Keratinocyte (primary cell): Measurements from ENCODE around the gene CCDC24. TPM values are rescaled to one million over a fixed set of nuclear protein-coding genes. Genes with fewer than 3 reads are reported as not detected.

Experiments used
- DNase-seq: peaks from one replicate; pipeline ENCODE4 v3.0.0-alpha.2; 2011; ENCODE audit warnings: low read depth, missing footprints, low spot score
- FAIRE-seq: peaks from 2 replicates; lab custom pipeline; 2011; peaks lifted over from hg19 to GRCh38; lab: Jason Lieb, UNC
- H2AFZ ChIP-seq: 2 replicates; pipeline ENCODE4 v1.6.0; 2012; ENCODE audit warnings: low read length, control low read depth, inconsistent platforms; ENCODE audit not compliant: control insufficient read depth
- H3K27ac ChIP-seq: 2 replicates; pipeline ENCODE4 v1.5.1; 2011; ENCODE audit warnings: low read length; ENCODE audit not compliant: control insufficient read depth, insufficient read depth
- H3K27me3 ChIP-seq: 3 replicates; pipeline ENCODE4 v1.6.0; 2011; ENCODE audit warnings: low read length; ENCODE audit not compliant: control insufficient read depth, insufficient read depth; ENCODE audit errors: extremely low read depth
- H3K36me3 ChIP-seq, 2 experiments: 2 replicates in 1 of 2; 3 replicates in 1 of 2; pipeline ENCODE4 v1.5.1; 2011; ENCODE audit warnings: low read length in 2 of 2, mild to moderate bottlenecking in 1 of 2; ENCODE audit not compliant: control insufficient read depth in 2 of 2, insufficient read depth in 2 of 2; ENCODE audit errors: extremely low read depth in 1 of 2
- H3K4me1 ChIP-seq: 3 replicates; pipeline ENCODE4 v1.5.1; 2011; ENCODE audit warnings: low read length; ENCODE audit not compliant: control insufficient read depth, insufficient read depth; ENCODE audit errors: extremely low read depth
- H3K4me2 ChIP-seq: 3 replicates; pipeline ENCODE4 v1.6.0; 2011; ENCODE audit warnings: low read depth, low read length; ENCODE audit not compliant: control insufficient read depth, insufficient read depth; ENCODE audit errors: extremely low read depth
- H3K4me3 ChIP-seq, 3 experiments: fragments of 200-600 bp in 1 of 3; sonication (generic) in 1 of 3; 2 replicates in 2 of 3; 3 replicates in 1 of 3; pipeline ENCODE4 v1.5.1; 2011 to 2016; ENCODE audit warnings: low read length in 3 of 3, mild to moderate bottlenecking in 3 of 3, control low read depth in 2 of 3, inconsistent platforms in 1 of 3, low read depth in 1 of 3, mixed read lengths in 1 of 3, mixed run types in 1 of 3, moderate library complexity in 1 of 3; ENCODE audit not compliant: control insufficient read depth in 2 of 3, insufficient read depth in 2 of 3; ENCODE audit errors: extremely low read depth in 1 of 3
- H3K79me2 ChIP-seq: 2 replicates; pipeline ENCODE4 v1.6.0; 2012; ENCODE audit warnings: low read length; ENCODE audit not compliant: control insufficient read depth, insufficient read depth
- H3K9ac ChIP-seq: 3 replicates; pipeline ENCODE4 v1.6.0; 2011; ENCODE audit warnings: low read length; ENCODE audit not compliant: control insufficient read depth, insufficient read depth; ENCODE audit errors: extremely low read depth
- H3K9me1 ChIP-seq: 3 replicates; pipeline ENCODE4 v1.6.0; 2011; ENCODE audit warnings: low read length; ENCODE audit not compliant: control insufficient read depth, insufficient read depth; ENCODE audit errors: extremely low read depth
- H3K9me3 ChIP-seq: 2 replicates; pipeline ENCODE4 v1.5.1; 2012; ENCODE audit warnings: low read depth, low read length; ENCODE audit not compliant: control insufficient read depth
- H4K20me1 ChIP-seq: 3 replicates; pipeline ENCODE4 v1.6.0; 2011; ENCODE audit warnings: low read length; ENCODE audit not compliant: control insufficient read depth, insufficient read depth; ENCODE audit errors: extremely low read depth
- EZH2 ChIP-seq: IDR thresholded peaks from one replicate; pipeline ENCODE4 v1.6.1; 2012; ENCODE audit warnings: inconsistent platforms, mild to moderate bottlenecking, low read length, moderate library complexity
- dilution Hi-C: fragments of 300-500 bp; cut with MboI; formaldehyde crosslinking; loops from one replicate; pipeline ENCODE4 v1.7.0; 2020; ENCODE audit warnings: low sequenced_read_pairs; ENCODE audit not compliant: extremely low pct_ligation_motif_present
- polyA plus RNA-seq, 5 experiments: library from polyadenylated mRNA; depleted of rRNA in 3 of 5; stranded (reverse) in 3 of 5; stranded (forward) in 1 of 5; unstranded in 1 of 5; fragments of >200 nt; gene quantifications; 1 replicate in 1 of 5; 2 replicates in 3 of 5; 3 replicates in 1 of 5; pipeline versions ENCODE4 v1.2.1 to v1.2.3, GENCODE V29; 2011 to 2012; ENCODE audit warnings: missing spikeins in 2 of 5, low read depth in 1 of 5, low replicate concordance in 1 of 5
- TF ChIP-seq, protein P1 (sequence below), 3 experiments: IDR thresholded peaks in 1 of 3; conservative IDR thresholded peaks in 1 of 3; optimal IDR thresholded peaks in 1 of 3; 2 replicates in 2 of 3; 3 replicates in 1 of 3; pipeline versions ENCODE3 to v1.5.1; 2011; ENCODE audit warnings: low read length in 3 of 3, mild to moderate bottlenecking in 3 of 3, moderate library complexity in 2 of 3, control low read depth in 1 of 3, inconsistent platforms in 1 of 3; ENCODE audit not compliant: insufficient read depth in 2 of 3; ENCODE audit errors: extremely low read depth in 1 of 3

CCDC24 gene
- polyA plus RNA-seq, 1 donor (not counting 4 experiments of a cell fraction or from before 2014, with no cell fraction given), result 5.2 TPM

DNA sequence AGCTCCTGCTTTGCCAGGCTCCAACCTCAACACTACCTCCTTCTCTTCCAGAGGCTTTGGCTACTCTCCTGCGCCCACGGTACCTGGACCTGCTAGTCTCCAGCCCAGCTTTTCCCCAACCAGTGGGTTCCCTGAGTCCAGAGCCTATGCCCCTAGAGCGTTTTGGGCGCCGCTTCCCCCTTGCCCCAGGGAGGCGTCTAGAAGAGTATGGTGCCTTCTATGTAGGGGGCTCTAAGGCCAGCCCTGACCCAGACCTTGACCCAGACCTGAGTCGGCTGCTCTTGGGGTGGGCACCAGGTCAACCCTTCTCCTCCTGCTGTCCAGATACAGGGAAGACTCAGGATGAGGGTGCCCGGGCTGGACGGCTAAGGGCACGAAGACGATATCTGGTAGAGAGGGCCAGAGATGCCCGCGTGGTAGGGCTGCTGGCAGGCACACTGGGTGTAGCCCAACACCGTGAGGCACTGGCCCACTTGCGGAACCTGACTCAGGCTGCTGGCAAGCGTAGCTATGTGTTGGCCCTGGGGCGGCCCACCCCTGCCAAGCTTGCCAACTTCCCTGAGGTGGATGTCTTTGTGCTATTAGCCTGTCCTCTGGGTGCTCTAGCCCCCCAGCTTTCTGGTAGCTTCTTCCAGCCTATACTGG lies 19.9 kb upstream of the CCDC24 start:
- dilution Hi-C loops, result no loop called here
- H3K27ac ChIP-seq, result peak overlapping the region; percentile 3
- H3K4me2 ChIP-seq, result peak overlapping the region; percentile 85
- no peak overlapping the region for H2AFZ ChIP-seq
- peaks cover 26% of the 10 kb centered on the region for H3K4me1 ChIP-seq
- no peak for TF ChIP-seq EZH2
- TF ChIP-seq, protein P1, sequence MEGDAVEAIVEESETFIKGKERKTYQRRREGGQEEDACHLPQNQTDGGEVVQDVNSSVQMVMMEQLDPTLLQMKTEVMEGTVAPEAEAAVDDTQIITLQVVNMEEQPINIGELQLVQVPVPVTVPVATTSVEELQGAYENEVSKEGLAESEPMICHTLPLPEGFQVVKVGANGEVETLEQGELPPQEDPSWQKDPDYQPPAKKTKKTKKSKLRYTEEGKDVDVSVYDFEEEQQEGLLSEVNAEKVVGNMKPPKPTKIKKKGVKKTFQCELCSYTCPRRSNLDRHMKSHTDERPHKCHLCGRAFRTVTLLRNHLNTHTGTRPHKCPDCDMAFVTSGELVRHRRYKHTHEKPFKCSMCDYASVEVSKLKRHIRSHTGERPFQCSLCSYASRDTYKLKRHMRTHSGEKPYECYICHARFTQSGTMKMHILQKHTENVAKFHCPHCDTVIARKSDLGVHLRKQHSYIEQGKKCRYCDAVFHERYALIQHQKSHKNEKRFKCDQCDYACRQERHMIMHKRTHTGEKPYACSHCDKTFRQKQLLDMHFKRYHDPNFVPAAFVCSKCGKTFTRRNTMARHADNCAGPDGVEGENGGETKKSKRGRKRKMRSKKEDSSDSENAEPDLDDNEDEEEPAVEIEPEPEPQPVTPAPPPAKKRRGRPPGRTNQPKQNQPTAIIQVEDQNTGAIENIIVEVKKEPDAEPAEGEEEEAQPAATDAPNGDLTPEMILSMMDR (optimal IDR thresholded peaks at IDR 0.05 in 1 of 3, IDR thresholded peaks at IDR 0.05 in 1 of 3, conservative IDR thresholded peaks at IDR 0.05 in 1 of 3; ENCODE audit: extremely low read depth in 1 of 3, insufficient read depth in 2 of 3, low read length in 3 of 3), result no peak
- peaks cover 34% of the 10 kb centered on the region for H3K79me2 ChIP-seq
- DNase-seq (no peak), FAIRE-seq (no peak)
- no peaks in the 10 kb centered on the region for H3K9me3 ChIP-seq
- H3K9ac ChIP-seq, result no peak overlapping the region
- H3K4me3 ChIP-seq, result no peak overlapping the region
- no peaks in the 10 kb centered on the region for H3K27me3 ChIP-seq
- no peaks in the 10 kb centered on the region for H4K20me1 ChIP-seq
- peaks cover 22 to 32% of the 10 kb centered on the region in 2 experiments for H3K36me3 ChIP-seq
- peaks cover 5% of the 10 kb centered on the region for H3K9me1 ChIP-seq

DNA sequence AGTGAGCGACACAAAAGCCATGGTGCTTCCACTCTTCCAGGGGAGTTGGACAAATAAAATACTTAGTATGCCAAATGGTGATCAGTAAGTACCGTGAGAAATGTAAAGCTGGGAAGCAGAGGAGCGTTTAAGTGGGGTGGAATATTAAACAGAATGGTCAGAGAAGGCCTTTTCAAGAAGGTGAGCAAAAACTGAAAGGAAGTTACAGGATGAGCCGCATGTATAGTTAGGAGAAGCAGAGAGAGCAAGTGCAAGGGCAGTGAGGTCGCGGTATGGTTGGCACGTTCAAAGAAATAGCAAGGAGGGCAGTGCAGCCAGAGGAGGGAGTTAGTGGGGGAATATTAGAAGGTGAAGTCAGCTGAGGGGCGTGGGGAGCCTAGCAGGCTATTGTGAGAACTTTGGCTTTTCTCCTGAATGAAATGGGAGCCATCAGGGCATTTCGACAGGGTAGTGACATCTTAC lies 17.4 kb upstream of the CCDC24 start:
- FAIRE-seq (no peak), DNase-seq (no peak)
- no peaks in the 10 kb centered on the region for H3K9me3 ChIP-seq
- dilution Hi-C loops, result no loop called here
- peak overlapping the region; percentile 74 for H3K27ac ChIP-seq
- peak overlapping the region; percentile 90 to 99 (median 93) for H3K4me3 ChIP-seq
- peaks cover 30 to 32% of the 10 kb centered on the region in 2 experiments for H3K36me3 ChIP-seq
- peak overlapping the region; percentile 85 for H2AFZ ChIP-seq
- H3K27me3 ChIP-seq, result no peaks in the 10 kb centered on the region
- H3K9me1 ChIP-seq, result peaks cover 5% of the 10 kb centered on the region
- H3K4me1 ChIP-seq, result peaks cover 40% of the 10 kb centered on the region
- TF ChIP-seq, protein P1 (optimal IDR thresholded peaks at IDR 0.05 in 1 of 3, IDR thresholded peaks at IDR 0.05 in 1 of 3, conservative IDR thresholded peaks at IDR 0.05 in 1 of 3; ENCODE audit: extremely low read depth in 1 of 3, insufficient read depth in 2 of 3, low read length in 3 of 3), result no peak
- no peak for TF ChIP-seq EZH2
- no peaks in the 10 kb centered on the region for H4K20me1 ChIP-seq
- H3K9ac ChIP-seq, result peak overlapping the region; percentile 87
- peaks cover 46% of the 10 kb centered on the region for H3K79me2 ChIP-seq
- peak overlapping the region; percentile 95 for H3K4me2 ChIP-seq
